MG63 (cell line): ENCODE data around the gene IFNE. TPM values are rescaled to one million over a fixed set of nuclear protein-coding genes. Genes with fewer than 3 reads are reported as not detected.

Experiments used
- DNase-seq: peaks from one replicate; pipeline ENCODE4 v3.0.0-alpha.2; 2020
- H3K27me3 ChIP-seq: fragments of 250-450 bp; sonication (Bioruptor Pico); 2 replicates; pipeline ENCODE4 v1.5.1; 2020; ENCODE audit warnings: mild to moderate bottlenecking, moderate library complexity
- H3K36me3 ChIP-seq: fragments of 250-450 bp; sonication (Bioruptor Pico); 2 replicates; pipeline ENCODE4 v1.5.1; 2020; ENCODE audit warnings: mild to moderate bottlenecking, moderate library complexity
- H3K4me3 ChIP-seq: fragments of 250-450 bp; sonication (Bioruptor Pico); 2 replicates; pipeline ENCODE4 v1.5.1; 2020; ENCODE audit warnings: mild to moderate bottlenecking, moderate library complexity
- H3K9me3 ChIP-seq: fragments of 250-450 bp; sonication (Bioruptor Pico); 2 replicates; pipeline ENCODE4 v1.5.1; 2020; ENCODE audit warnings: mild to moderate bottlenecking, moderate library complexity
- total RNA-seq: library from RNA; depleted of rRNA; stranded (reverse); fragments of >200 nt; shearing (Covaris generic); gene quantifications from 2 replicates; pipeline ENCODE4 v1.2.3, GENCODE V29; 2014; ENCODE audit warnings: low replicate concordance

IFNE gene
- total RNA-seq, 1 experiment from 2014 or later = 0.92 TPM

DNA sequence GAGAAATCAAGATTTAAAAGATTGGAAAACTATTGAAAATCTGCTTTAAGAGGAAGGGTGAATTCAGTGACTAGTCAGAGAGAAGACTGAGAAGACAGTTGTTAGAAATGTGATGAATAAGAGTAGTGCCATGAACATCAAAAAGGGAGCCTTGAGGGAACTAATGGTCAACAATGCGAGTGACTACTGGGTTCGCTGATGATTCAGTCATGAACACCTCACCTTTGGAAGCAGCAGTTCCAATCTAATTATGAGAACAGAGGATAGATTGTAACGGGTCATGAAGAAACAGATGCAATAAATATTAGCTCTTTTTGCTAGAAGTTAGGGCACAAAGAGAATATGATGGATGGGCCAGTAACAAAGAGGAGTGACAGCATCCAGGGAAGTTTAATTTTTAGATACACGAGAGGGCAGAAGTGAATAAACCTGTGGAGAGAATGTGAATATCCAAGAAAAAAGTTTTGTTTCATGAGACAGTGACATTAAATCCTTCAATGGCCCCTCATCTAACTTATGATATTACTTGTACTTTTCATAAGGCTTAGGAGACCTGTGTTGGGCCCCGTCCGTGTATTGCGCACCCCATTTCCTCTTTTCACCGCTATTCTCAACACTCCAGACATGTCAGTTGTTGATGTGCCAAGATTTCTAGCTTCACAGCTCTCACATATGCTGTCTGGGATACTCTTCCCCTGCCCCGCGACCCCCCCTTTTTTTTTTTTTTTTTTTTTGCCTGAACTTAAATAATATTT lies 23.5 kb upstream of the IFNE start:
- H3K27me3 ChIP-seq = no peaks in the 10 kb centered on the region
- H3K36me3 ChIP-seq = peaks cover 37% of the 10 kb centered on the region
- DNase-seq = peak; percentile 46
- H3K9me3 ChIP-seq = no peaks in the 10 kb centered on the region
- no peak overlapping the region for H3K4me3 ChIP-seq

DNA sequence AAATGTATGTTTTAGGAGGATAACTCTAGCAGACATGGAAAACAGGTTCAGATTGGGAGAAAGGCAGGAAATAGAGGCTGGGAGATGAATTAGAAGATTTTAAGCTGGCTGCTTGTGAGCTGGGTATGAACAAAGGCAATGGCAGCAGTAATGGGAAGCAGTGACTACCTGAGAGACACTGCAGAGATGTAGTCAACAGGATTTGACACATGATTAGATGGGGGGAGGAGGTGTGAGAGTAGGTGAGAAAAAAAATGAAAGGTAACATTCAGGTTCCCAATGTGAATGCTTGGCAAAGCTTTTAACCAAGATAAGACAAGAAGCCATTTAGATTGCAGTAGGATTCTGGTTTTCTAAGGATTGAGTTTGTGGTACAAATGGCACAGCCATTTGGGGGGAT lies 22.8 kb upstream of the IFNE start:
- H3K4me3 ChIP-seq = no peak overlapping the region
- peaks cover 30% of the 10 kb centered on the region for H3K36me3 ChIP-seq
- no peaks in the 10 kb centered on the region for H3K9me3 ChIP-seq
- no peak for DNase-seq
- H3K27me3 ChIP-seq = no peaks in the 10 kb centered on the region

DNA sequence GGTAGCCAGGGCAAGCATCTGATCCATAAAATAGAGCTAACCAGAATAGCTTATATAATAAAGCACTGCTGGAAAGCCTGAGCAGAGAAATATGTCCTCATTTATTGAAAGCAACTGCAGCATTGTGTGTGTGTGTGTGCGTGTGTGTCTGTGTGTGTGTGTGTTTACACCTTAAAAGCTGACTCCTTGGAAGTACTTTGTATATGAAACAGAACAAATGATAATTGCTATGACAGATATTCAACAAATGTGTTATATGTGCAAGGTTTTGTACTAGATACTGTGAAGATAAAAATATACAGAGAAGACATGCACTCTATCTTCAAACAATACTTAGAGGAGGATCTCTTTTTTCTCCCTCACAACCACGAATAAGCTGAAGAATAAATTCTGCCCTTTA lies 22.0 kb upstream of the IFNE start:
- peaks cover 27% of the 10 kb centered on the region for H3K36me3 ChIP-seq
- DNase-seq = no peak
- H3K27me3 ChIP-seq = no peaks in the 10 kb centered on the region
- H3K4me3 ChIP-seq = no peak overlapping the region
- no peaks in the 10 kb centered on the region for H3K9me3 ChIP-seq

DNA sequence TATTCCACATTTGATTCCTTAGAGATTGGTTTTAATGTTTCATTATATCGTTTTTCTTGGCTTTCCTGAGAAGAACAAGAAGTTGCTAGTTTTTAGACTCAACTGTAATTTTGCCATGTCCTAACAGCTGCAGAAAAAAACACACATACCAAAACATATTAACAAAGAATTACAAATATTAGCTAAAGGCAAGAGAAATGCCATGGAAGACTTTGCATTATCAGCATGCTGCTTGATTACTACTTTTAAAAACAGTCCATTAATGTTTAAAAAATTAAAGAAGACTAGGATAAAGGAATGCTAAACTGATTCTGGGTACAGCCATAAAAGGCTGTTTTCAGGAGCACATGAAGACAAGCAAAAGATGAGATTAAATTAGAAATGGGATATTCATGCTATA lies 20.5 kb upstream of the IFNE start:
- Histone ChIP-seq H3K36me3 (peaks cover 24% of the 10 kb centered on the region), H3K9me3 (no peaks in the 10 kb centered on the region), H3K4me3 (no peak overlapping the region), H3K27me3 (no peaks in the 10 kb centered on the region)
- no peak for DNase-seq

DNA sequence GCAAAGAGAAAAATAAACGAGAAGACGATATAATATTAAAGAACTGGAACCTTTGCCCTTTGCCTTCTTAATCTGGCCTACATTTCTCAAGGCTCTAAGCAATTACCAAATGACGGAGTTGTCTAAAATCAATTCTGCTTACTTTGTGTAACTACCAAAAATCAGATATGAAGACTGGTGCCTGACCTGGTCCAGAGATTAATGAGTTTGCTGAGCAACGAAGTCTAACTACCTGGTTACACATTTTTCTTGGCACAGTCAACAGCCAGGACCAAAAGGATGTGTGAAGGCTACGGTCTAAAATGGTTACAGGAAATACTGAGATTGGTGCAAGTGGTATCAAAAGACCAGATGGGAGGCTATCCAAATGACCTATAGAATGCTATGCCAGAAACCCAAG lies 17.8 kb upstream of the IFNE start:
- no peak overlapping the region for H3K4me3 ChIP-seq
- H3K9me3 ChIP-seq = no peaks in the 10 kb centered on the region
- no peak for DNase-seq
- H3K27me3 ChIP-seq = no peaks in the 10 kb centered on the region
- peaks cover 22% of the 10 kb centered on the region for H3K36me3 ChIP-seq

DNA sequence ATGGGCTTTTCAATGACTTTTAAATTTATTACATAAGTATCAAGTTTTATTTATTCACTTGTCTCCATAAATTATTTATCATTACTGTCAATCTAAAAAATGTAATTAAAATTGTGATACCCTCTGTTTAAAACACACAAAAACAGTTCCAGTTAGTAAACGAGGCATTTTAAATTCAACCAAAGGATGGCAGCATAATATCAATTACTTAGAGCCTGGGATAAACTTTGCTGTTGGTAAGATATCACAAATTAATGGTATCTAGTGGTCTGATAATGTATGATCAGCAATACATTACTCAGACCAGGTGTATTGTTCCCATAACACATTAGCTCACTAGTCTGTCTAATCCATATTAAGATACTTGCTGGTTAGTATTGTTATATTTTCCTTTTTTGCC lies 9.6 kb upstream of the IFNE start:
- no peaks in the 10 kb centered on the region for H3K27me3 ChIP-seq
- H3K4me3 ChIP-seq = no peak overlapping the region
- peaks cover 35% of the 10 kb centered on the region for H3K36me3 ChIP-seq
- no peak for DNase-seq
- no peaks in the 10 kb centered on the region for H3K9me3 ChIP-seq

DNA sequence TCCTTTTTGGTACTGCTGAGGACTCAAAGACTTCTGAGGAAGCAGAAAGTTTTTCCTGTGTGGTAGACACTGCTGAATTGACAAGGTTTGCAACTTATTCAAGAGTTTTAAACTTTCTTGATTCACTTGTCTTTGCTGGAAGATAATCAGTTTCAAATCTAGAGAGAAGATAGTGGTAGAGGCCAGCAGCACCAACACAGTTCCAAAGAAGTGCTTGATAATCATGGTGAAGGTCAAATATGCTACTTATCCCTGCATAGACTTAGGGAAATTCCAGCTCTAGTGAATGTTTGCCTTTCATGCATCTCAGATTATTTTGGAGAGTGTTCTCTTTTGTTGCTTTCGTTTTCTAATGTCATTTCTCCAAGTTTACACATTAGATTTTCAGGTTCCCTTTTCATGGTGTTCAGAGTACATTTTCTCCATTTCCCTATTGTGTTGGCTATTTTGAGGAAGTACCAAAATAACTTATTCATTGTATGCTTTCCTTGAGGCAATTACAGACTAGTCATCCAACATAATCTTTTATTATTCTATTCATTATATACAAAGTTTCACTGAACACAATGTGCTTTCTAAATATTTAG lies 550 bp downstream of the IFNE start:
- peaks cover 79% of the 10 kb centered on the region for H3K36me3 ChIP-seq
- peaks cover 13% of the 10 kb centered on the region for H3K9me3 ChIP-seq
- no peaks in the 10 kb centered on the region for H3K27me3 ChIP-seq
- H3K4me3 ChIP-seq = no peak overlapping the region
- no peak for DNase-seq

DNA sequence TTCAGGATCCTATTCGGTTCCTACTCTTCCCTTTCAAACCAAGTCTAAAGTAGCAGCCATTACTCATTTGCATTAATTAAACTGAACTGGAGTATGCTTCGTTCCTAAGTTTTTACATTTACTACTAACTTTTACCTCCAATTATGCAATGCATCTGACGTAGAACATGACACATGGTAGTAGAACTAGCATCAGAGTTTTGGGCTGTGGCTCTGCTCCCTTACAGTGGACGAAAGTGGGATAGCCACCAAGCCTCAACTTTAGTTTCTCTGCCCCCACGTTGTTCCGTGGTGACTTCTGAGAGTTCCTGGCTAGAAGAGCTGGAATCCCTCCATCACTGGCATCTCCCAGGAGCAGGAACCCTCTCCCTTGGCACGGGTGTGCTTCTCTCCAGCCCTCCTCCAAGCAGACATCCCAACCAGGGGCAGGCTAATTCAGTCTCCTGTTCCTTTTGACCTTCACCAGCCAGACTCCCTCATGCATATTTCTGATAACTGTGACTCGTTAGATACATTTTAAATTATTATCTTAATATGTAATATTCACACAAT lies 2.9 kb downstream of the IFNE start:
- Histone ChIP-seq H3K9me3 (no peaks in the 10 kb centered on the region), H3K27me3 (peaks cover 7% of the 10 kb centered on the region), H3K36me3 (peaks cover 76% of the 10 kb centered on the region), H3K4me3 (no peak overlapping the region)
- DNase-seq = peak; percentile 51

DNA sequence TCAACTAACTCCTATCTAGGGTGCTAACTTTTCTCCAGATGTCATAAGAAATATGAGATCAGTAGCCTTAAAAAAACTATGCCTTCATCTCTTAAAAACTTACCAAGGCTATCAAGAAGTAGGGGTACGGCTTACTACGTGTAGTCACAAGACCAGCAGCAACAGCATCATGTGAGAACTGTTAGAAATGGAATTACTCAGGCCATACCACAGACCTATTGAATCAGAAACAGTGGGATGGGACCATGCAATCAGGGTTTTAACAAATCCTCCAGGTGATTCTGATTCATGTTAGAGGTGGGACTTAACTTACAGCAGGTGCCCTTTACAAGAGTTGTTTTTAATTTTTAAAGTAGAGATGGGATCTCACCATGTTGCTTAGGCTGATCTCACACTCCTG lies 4.6 kb downstream of the IFNE start:
- Histone ChIP-seq H3K9me3 (no peaks in the 10 kb centered on the region), H3K36me3 (peaks cover 69% of the 10 kb centered on the region), H3K27me3 (peaks cover 7% of the 10 kb centered on the region), H3K4me3 (no peak overlapping the region)
- DNase-seq = no peak

DNA sequence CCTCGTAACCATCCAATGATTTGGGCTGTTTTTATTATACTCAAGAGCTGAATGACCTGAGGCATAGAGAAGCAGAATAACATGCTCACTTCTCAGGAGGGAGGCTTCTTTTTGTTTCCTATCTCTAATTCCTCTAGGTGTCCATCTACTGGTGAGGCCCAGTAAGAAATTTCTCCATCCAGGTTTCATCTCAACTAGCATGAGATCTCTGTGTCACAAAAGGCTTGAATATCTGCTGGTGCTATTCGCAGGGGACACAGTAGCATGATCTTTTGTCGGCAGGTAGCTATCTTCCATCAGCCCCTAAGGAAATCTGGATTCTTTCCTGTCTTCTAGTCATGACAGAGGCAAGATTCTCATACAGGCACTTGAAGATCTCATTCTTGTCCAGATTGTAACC lies 8.9 kb downstream of the IFNE start:
- H3K4me3 ChIP-seq = no peak overlapping the region

DNA sequence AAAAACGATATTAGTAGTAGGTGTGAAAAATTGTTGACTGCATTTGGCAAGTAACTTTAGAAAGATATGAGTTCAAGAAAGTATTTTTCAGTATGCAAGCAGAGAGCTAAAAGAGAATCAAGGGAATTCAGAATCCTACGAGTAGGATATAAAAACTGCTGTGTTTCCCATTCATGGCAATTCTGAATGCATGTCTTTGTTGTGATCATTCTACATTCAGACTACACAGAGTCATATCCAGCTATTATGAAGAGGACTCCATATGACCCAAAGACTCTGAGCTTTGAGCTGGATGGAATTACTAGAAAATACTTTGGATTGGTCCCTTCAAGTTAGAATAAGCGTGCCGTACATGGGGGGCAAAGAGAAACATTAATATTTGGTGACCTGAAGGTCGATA lies 12.0 kb downstream of the IFNE start:
- peaks cover 10% of the 10 kb centered on the region for H3K27me3 ChIP-seq
- no peak overlapping the region for H3K4me3 ChIP-seq
- H3K36me3 ChIP-seq = peaks cover 64% of the 10 kb centered on the region
- no peaks in the 10 kb centered on the region; the same call in 1 of the 2 replicates for H3K9me3 ChIP-seq
- no peak for DNase-seq

More for the DNA sequence above, 8.9 kb downstream of the IFNE start:
- DNase-seq = no peak
- H3K9me3 ChIP-seq = no peaks in the 10 kb centered on the region
- peaks cover 14% of the 10 kb centered on the region for H3K27me3 ChIP-seq
- H3K36me3 ChIP-seq = peaks cover 63% of the 10 kb centered on the region

DNA sequence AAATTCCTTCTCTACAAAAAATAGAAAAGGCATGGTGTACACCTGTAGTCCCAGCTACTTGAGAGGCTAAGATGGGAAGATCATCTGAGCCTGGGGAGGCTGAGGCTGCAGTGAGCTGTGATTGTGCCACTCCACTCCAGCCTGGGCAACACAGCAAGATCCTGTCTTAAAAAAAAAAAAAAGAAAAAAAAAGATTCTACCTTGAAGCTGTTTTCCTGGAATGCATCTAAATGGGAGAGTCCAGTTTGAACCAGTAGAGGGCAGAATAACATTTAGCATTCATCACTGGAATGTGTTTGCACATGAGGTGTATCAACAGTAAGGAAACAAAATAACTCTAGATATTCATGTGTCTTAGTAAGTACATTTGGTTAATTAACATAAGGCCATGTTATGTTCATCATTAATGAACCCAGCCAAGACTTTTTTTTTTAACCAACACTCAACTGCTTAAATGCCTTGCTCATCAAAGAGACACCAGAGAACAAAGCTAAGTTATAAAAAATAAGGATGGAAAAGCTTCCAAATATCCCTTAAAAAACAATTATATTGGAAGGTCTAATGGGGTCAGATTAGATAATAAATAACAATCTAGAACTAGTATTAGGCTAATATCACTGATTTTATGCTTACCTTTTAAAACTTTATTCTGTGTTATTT lies 16.1 kb downstream of the IFNE start:
- Histone ChIP-seq H3K27me3 (peaks cover 9% of the 10 kb centered on the region), H3K4me3 (no peak overlapping the region), H3K9me3 (peaks cover 20% of the 10 kb centered on the region), H3K36me3 (peaks cover 58% of the 10 kb centered on the region)
- DNase-seq = no peak

DNA sequence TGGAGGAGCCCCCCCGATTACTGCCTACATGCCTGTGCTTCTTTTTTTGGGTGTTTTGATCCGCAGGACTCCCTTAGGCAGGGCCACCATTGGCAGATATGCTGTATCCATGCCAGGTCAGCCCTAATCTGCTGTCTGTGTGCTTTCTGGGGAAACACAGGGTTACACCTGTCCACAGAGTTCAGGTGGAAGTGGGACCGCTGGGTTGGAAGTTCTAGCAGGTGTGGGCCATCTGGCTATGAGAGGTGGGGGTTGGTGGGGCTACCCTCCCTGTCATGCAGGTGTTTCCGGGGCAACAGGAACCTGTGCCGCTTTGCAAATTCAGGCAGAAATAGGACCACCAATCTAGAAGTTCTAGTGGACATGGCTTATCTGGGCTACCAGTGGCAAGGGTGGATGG lies 17.0 kb downstream of the IFNE start:
- Histone ChIP-seq H3K4me3 (no peak overlapping the region), H3K9me3 (peaks cover 20% of the 10 kb centered on the region), H3K27me3 (peaks cover 9% of the 10 kb centered on the region), H3K36me3 (peaks cover 53% of the 10 kb centered on the region)
- no peak for DNase-seq

DNA sequence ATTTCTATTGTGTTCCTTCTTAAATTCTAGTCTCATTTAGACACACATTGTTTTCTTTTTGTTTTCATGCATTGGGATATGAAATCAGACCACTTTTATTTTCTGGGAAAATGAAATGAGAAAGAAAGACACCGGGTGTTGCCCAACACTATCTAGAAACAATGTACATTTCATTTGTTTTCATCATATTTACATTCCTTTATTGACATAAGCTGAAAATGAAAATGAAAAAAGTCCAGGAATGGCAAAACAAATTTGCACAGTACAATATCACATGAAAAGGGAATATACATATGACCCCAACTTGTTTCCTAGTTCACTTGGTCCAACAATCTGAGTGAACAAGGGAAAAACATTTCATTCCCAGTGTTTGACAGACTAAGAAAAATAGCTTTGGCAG lies 20.7 kb downstream of the IFNE start:
- DNase-seq = no peak

DNA sequence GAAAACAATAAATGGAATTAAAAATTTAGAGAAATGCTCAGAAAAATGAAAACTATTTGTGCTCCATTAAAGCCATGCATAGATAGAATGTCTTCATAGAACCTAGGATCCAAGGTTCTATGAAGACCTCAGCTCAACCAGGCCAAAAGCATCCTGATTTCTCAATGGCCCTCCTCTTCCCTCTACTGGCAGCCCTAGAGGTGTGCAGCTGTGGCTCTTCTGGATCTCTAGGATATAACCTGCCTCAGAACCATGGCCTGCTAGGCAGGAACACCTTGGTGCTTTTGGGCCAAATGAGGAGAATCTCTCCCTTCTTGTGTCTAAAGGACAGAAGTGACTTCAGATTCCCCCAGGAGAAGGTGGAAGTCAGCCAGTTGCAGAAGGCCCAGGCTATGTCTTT lies 26.8 kb downstream of the IFNE start:
- H3K9me3 ChIP-seq = peaks cover 2% of the 10 kb centered on the region; the same call in 1 of the 2 replicates
- DNase-seq = peak; percentile 62
- H3K4me3 ChIP-seq = no peak overlapping the region
- peaks cover 25% of the 10 kb centered on the region for H3K36me3 ChIP-seq
- no peaks in the 10 kb centered on the region for H3K27me3 ChIP-seq

More for the DNA sequence above, 20.7 kb downstream of the IFNE start:
- peaks cover 39% of the 10 kb centered on the region for H3K36me3 ChIP-seq
- peaks cover 22% of the 10 kb centered on the region for H3K9me3 ChIP-seq
- peaks cover 9% of the 10 kb centered on the region for H3K27me3 ChIP-seq
- H3K4me3 ChIP-seq = no peak overlapping the region

DNA sequence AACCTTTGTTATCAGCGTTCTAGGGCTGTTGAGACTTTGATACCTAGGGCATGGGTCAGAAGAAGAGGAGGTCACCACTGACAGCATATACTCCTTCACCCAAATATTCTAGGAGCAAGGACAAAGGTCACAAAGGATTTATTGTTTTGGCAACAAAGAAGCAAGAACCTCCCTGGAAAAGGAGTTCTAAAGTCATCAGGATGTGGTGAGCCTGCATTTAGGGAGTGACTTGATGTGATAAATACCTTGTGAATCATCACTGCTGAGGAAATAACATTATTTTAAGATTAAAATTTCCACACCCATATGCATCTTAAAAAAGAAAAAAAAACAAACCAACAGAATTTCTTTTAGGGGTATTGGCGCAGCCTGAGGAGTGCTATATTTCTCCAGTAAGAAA lies 28.0 kb downstream of the IFNE start:
- DNase-seq = no peak
- H3K9me3 ChIP-seq = peaks cover 2% of the 10 kb centered on the region; the same call in 1 of the 2 replicates
- H3K36me3 ChIP-seq = peaks cover 24% of the 10 kb centered on the region
- H3K4me3 ChIP-seq = no peak overlapping the region
- no peaks in the 10 kb centered on the region for H3K27me3 ChIP-seq

DNA sequence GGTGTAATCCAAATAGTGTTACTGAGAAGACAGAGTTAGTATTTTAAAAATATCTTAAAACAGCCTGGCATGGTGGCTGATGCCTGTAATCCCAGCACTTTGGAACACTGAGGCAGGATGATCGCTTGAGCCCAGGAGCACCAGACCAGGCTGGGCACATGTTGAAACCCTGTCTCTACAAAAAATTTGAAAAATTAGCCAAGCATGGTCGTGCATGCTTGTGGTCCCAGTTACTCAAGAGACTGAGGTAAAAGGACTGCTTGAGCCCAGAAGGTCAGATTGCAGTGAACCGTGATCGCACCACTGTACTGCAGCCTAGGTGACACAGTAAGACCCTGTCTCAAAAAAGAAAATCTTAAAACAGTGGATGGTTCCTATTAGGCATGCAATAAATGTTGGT lies 29.4 kb downstream of the IFNE start:
- Histone ChIP-seq H3K27me3 (no peaks in the 10 kb centered on the region), H3K9me3 (no peaks in the 10 kb centered on the region), H3K36me3 (peaks cover 23% of the 10 kb centered on the region), H3K4me3 (no peak overlapping the region)
- no peak for DNase-seq
